ENCODE measurements around the gene STUM. TPM values are rescaled to one million over a fixed set of nuclear protein-coding genes. Genes with fewer than 3 reads are reported as not detected.
"Not testable (repeated sequence)": the region's sequence is repeated elsewhere in the genome, so short reads cannot be mapped to it uniquely, and the experiment has no call there.

The STUM gene
- total RNA-seq, 1 donor from 2014 or later = 0.86 TPM

- no peaks in the 10 kb centered on the region for H3K9me3 Mint-ChIP-seq
- no peak for DNase-seq (ENCODE audit: low read depth, low spot score)
- no peaks in the 10 kb centered on the region for H3K36me3 Mint-ChIP-seq (ENCODE audit: low read depth)
- no peak for TF ChIP-seq CTCF (conservative IDR thresholded peaks at IDR 0.05)
- no peaks in the 10 kb centered on the region for H3K27me3 Mint-ChIP-seq (ENCODE audit: low read depth)
- H3K4me3 Mint-ChIP-seq = no peak overlapping the region
- H3K4me1 Mint-ChIP-seq = peaks cover 7% of the 10 kb centered on the region
- H3K27ac Mint-ChIP-seq (ENCODE audit: unreplicated experiment) = peak overlapping the region; percentile 43
Observed at GRCh38 chr1:226610671-226611070, 62.1 kb downstream of the STUM start.

- no peak for DNase-seq (ENCODE audit: low read depth, low spot score)
- H3K4me3 Mint-ChIP-seq = no peak overlapping the region
- no peaks in the 10 kb centered on the region for H3K27me3 Mint-ChIP-seq (ENCODE audit: low read depth)
- no peaks in the 10 kb centered on the region for H3K9me3 Mint-ChIP-seq
- no peak for TF ChIP-seq CTCF (conservative IDR thresholded peaks at IDR 0.05)
- peaks cover 7% of the 10 kb centered on the region for H3K4me1 Mint-ChIP-seq
- H3K27ac Mint-ChIP-seq (ENCODE audit: unreplicated experiment) = no peak overlapping the region
- no peaks in the 10 kb centered on the region for H3K36me3 Mint-ChIP-seq (ENCODE audit: low read depth)
Observed at GRCh38 chr1:226611301-226611700, 62.7 kb downstream of the STUM start.

- not testable (repeated sequence) for H3K36me3 Mint-ChIP-seq (ENCODE audit: low read depth); H3K27ac Mint-ChIP-seq (ENCODE audit: unreplicated experiment); DNase-seq (ENCODE audit: low read depth, low spot score); H3K27me3 Mint-ChIP-seq (ENCODE audit: low read depth); H3K4me1 Mint-ChIP-seq; H3K4me3 Mint-ChIP-seq; H3K9me3 Mint-ChIP-seq
Observed at GRCh38 chr1:226611980-226612379, 63.4 kb downstream of the STUM start.

- Mint-ChIP-seq H3K27ac (ENCODE audit: unreplicated experiment) (no peak overlapping the region), H3K4me1 (no peaks in the 10 kb centered on the region), H3K9me3 (peaks cover 6% of the 10 kb centered on the region), H3K27me3 (ENCODE audit: low read depth) (no peaks in the 10 kb centered on the region), H3K4me3 (no peak overlapping the region), H3K36me3 (ENCODE audit: low read depth) (no peaks in the 10 kb centered on the region)
- DNase-seq (ENCODE audit: low read depth, low spot score) = no peak
- TF ChIP-seq CTCF (conservative IDR thresholded peaks at IDR 0.05) = no peak
Observed at GRCh38 chr1:226615876-226616275, 67.3 kb downstream of the STUM start.

GRCh38 chr1:226616636-226617035, 68.1 kb downstream of the STUM start:
- no peaks in the 10 kb centered on the region for H3K4me1 Mint-ChIP-seq
- H3K27me3 Mint-ChIP-seq (ENCODE audit: low read depth) = no peaks in the 10 kb centered on the region
- DNase-seq (ENCODE audit: low read depth, low spot score) = no peak
- H3K36me3 Mint-ChIP-seq (ENCODE audit: low read depth) = no peaks in the 10 kb centered on the region
- no peak overlapping the region for H3K4me3 Mint-ChIP-seq
- TF ChIP-seq CTCF (conservative IDR thresholded peaks at IDR 0.05) = no peak
- peaks cover 8% of the 10 kb centered on the region for H3K9me3 Mint-ChIP-seq
- no peak overlapping the region for H3K27ac Mint-ChIP-seq (ENCODE audit: unreplicated experiment)

- H3K27ac Mint-ChIP-seq (ENCODE audit: unreplicated experiment) = no peak overlapping the region
Observed at GRCh38 chr1:226617109-226617508, 68.5 kb downstream of the STUM start.

GRCh38 chr1:226617719-226618118, 69.2 kb downstream of the STUM start:
- H3K36me3 Mint-ChIP-seq (ENCODE audit: low read depth); H3K27me3 Mint-ChIP-seq (ENCODE audit: low read depth); H3K27ac Mint-ChIP-seq (ENCODE audit: unreplicated experiment): not testable (repeated sequence)

More at GRCh38 chr1:226617109-226617508, 68.5 kb downstream of the STUM start:
- no peak for TF ChIP-seq CTCF (conservative IDR thresholded peaks at IDR 0.05)
- no peaks in the 10 kb centered on the region for H3K36me3 Mint-ChIP-seq (ENCODE audit: low read depth)
- H3K9me3 Mint-ChIP-seq = peaks cover 10% of the 10 kb centered on the region
- no peak overlapping the region for H3K4me3 Mint-ChIP-seq
- no peaks in the 10 kb centered on the region for H3K27me3 Mint-ChIP-seq (ENCODE audit: low read depth)
- DNase-seq (ENCODE audit: low read depth, low spot score) = no peak
- H3K4me1 Mint-ChIP-seq = no peaks in the 10 kb centered on the region

More at GRCh38 chr1:226617719-226618118, 69.2 kb downstream of the STUM start:
- DNase-seq (ENCODE audit: low read depth, low spot score); H3K4me3 Mint-ChIP-seq; H3K9me3 Mint-ChIP-seq; H3K4me1 Mint-ChIP-seq: not testable (repeated sequence)
